Stimulated activated CD8-positive, alpha-beta memory T cell treated with anti-CD3 and anti-CD28 coated beads, Interleukin-4, amount 100 ng/mL, for 4 hours (primary cell): ENCODE data around the gene SCUBE3.

Experiments
- DNase-seq, 2 donors: peaks; one replicate each; pipeline ENCODE4 v3.0.0-alpha.2; 2020; ENCODE audit warnings: low read depth in 2 of 2, low spot score in 1 of 2

SCUBE3 gene

GRCh38 chr6:35213824-35214756 is at the start of gene SCUBE3:
TSS of gene SCUBE3 (plus strand) at chr6:35213956. CDS start at chr6:35214419, 463 bp downstream.
- no peak for DNase-seq

GRCh38 chr6:35164277-35164676 is 49.5 kb upstream of the SCUBE3 start:
- DNase-seq: no peak

- DNase-seq: no peak
These were observed 48.9 kb upstream of the SCUBE3 start for GRCh38 chr6:35164868-35165267.

GRCh38 chr6:35165630-35166071 is 48.1 kb upstream of the SCUBE3 start:
- DNase-seq: no peak

GRCh38 chr6:35166116-35166515 is 47.6 kb upstream of the SCUBE3 start:
- DNase-seq: no peak

- DNase-seq: no peak
These were observed 47.2 kb upstream of the SCUBE3 start for GRCh38 chr6:35166520-35166919.

GRCh38 chr6:35167505-35167904 is 46.3 kb upstream of the SCUBE3 start:
- DNase-seq: no peak

GRCh38 chr6:35168461-35168861 is 45.3 kb upstream of the SCUBE3 start:
- DNase-seq: no peak

- DNase-seq: no peak
These were observed 43.6 kb upstream of the SCUBE3 start for GRCh38 chr6:35170166-35170565.

GRCh38 chr6:35170891-35171290 is 42.9 kb upstream of the SCUBE3 start:
- no peak for DNase-seq

GRCh38 chr6:35173044-35173426 is 40.7 kb upstream of the SCUBE3 start:
- no peak for DNase-seq

- no peak for DNase-seq
These were observed 40.2 kb upstream of the SCUBE3 start for GRCh38 chr6:35173427-35174087.

GRCh38 chr6:35174088-35174434 is 39.7 kb upstream of the SCUBE3 start:
- no peak for DNase-seq

- DNase-seq: no peak
These were observed 39.3 kb upstream of the SCUBE3 start for GRCh38 chr6:35174501-35174900.

- no peak for DNase-seq
These were observed 37.3 kb upstream of the SCUBE3 start for GRCh38 chr6:35176301-35177024.

- DNase-seq: no peak
These were observed 36.6 kb upstream of the SCUBE3 start for GRCh38 chr6:35177157-35177556.

GRCh38 chr6:35177596-35177995 is 36.2 kb upstream of the SCUBE3 start:
- DNase-seq: no peak

- no peak for DNase-seq
These were observed 35.7 kb upstream of the SCUBE3 start for GRCh38 chr6:35178012-35178411.

GRCh38 chr6:35178932-35179832 is 34.6 kb upstream of the SCUBE3 start:
- no peak for DNase-seq

- no peak for DNase-seq
These were observed 33.7 kb upstream of the SCUBE3 start for GRCh38 chr6:35179901-35180535.
